ENCODE measurements around the gene STK26. TPM values are rescaled to one million over a fixed set of nuclear protein-coding genes. Genes with fewer than 3 reads are reported as not detected.
A peak's percentile ranks its signal among the peaks of the same experiment; 100 is the strongest.

Gene STK26
- total RNA-seq, 1 donor from 2014 or later = 17.9 TPM

DNA sequence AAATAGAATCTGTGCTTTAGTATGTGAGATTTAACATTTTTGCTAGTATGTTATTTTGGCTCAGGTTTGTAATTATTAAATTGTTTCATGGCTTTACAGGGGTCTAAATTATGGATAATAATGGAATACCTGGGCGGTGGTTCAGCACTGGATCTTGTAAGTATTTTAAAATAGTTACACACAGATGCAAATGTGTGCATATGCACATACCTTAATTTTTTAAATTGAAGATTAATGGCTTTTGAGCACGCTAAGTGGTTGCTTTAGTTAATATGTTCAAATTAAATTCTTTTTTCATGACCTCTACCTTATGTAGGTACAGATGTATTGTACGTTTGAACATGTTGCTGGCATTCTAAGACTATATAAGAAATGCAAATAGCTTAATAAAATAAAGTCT, 40.2 kb downstream of the STK26 start:
- TF ChIP-seq, protein P1, sequence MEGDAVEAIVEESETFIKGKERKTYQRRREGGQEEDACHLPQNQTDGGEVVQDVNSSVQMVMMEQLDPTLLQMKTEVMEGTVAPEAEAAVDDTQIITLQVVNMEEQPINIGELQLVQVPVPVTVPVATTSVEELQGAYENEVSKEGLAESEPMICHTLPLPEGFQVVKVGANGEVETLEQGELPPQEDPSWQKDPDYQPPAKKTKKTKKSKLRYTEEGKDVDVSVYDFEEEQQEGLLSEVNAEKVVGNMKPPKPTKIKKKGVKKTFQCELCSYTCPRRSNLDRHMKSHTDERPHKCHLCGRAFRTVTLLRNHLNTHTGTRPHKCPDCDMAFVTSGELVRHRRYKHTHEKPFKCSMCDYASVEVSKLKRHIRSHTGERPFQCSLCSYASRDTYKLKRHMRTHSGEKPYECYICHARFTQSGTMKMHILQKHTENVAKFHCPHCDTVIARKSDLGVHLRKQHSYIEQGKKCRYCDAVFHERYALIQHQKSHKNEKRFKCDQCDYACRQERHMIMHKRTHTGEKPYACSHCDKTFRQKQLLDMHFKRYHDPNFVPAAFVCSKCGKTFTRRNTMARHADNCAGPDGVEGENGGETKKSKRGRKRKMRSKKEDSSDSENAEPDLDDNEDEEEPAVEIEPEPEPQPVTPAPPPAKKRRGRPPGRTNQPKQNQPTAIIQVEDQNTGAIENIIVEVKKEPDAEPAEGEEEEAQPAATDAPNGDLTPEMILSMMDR (IDR thresholded peaks at IDR 0.05) = no peak

DNA sequence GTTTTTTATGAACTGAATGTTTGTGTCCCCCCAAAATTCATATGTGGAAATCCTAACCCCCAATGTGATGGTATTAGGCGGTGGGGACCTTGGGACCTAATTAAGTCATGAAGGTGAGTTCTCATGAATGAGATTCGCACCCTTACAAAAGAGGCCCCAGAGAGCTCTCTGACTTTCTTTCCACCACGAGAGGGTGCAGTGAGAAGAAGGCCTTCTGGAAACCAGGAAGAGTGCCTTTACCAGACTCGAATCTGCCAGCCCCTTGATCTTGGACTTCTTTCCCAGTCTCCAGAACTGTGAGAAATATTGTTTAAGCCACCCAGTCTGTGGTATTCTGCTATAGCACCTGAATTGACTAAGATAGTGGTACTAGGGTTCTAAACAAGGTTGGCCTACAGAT, 40.8 kb downstream of the STK26 start:
- TF ChIP-seq, protein P1 (IDR thresholded peaks at IDR 0.05) = no peak
- no peak for DNase-seq (ENCODE audit: low spot score)
- Mint-ChIP-seq H3K4me3 (ENCODE audit: unreplicated experiment) (no peak overlapping the region), H3K36me3 (ENCODE audit: low read depth) (peaks cover 2% of the 10 kb centered on the region), H3K4me1 (ENCODE audit: low read depth) (peaks cover 27% of the 10 kb centered on the region), H3K9me3 (ENCODE audit: low read depth) (no peaks in the 10 kb centered on the region), H3K27ac (ENCODE audit: unreplicated experiment) (no peak overlapping the region), H3K27me3 (ENCODE audit: low read depth) (no peaks in the 10 kb centered on the region)

More for the DNA sequence above, 40.2 kb downstream of the STK26 start:
- Mint-ChIP-seq H3K27ac (ENCODE audit: unreplicated experiment) (no peak overlapping the region), H3K36me3 (ENCODE audit: low read depth) (no peaks in the 10 kb centered on the region), H3K27me3 (ENCODE audit: low read depth) (no peaks in the 10 kb centered on the region), H3K4me3 (ENCODE audit: unreplicated experiment) (no peak overlapping the region), H3K4me1 (ENCODE audit: low read depth) (peaks cover 23% of the 10 kb centered on the region), H3K9me3 (ENCODE audit: low read depth) (no peaks in the 10 kb centered on the region)
- DNase-seq (ENCODE audit: low spot score) = no peak

DNA sequence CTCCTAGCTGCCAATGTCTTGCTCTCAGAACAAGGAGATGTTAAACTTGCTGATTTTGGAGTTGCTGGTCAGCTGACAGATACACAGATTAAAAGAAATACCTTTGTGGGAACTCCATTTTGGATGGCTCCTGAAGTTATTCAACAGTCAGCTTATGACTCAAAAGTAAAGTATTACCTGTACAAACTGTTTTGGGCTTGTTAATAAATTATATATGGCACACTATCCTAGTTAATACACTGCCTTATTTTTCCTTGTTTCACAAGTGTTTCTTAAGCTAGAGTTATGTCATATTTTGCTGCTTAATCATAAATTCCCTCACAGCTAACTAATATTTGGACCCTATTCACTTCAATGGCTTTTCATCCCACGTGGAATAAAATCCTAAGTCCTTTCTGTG, 45.3 kb downstream of the STK26 start:
- H3K9me3 Mint-ChIP-seq (ENCODE audit: low read depth) = no peaks in the 10 kb centered on the region
- H3K27me3 Mint-ChIP-seq (ENCODE audit: low read depth) = no peaks in the 10 kb centered on the region
- H3K4me3 Mint-ChIP-seq (ENCODE audit: unreplicated experiment) = no peak overlapping the region
- DNase-seq (ENCODE audit: low spot score) = no peak
- TF ChIP-seq, protein P1 (IDR thresholded peaks at IDR 0.05) = no peak
- peaks cover 2% of the 10 kb centered on the region for H3K36me3 Mint-ChIP-seq (ENCODE audit: low read depth)
- peaks cover 4% of the 10 kb centered on the region for H3K4me1 Mint-ChIP-seq (ENCODE audit: low read depth)
- H3K27ac Mint-ChIP-seq (ENCODE audit: unreplicated experiment) = no peak overlapping the region

DNA sequence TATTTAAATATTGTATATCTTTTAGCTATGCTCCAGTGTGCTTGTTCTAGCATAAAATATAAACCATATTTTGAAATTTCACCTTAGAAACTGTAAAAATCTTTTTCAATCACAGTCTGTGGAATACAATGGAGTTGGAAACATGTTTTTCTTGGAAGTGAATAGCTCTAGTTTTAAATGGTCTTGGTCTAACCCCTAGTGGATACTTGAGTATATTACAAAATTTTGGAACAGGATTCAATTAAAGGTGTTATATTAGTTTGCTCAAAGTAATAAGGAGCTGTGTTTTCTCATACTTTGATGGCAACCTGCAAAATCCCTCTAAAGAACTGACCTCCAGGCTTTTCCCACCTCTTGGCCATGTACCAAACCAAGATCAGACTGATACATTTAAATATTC, 48.2 kb downstream of the STK26 start:
- Mint-ChIP-seq H3K27me3 (ENCODE audit: low read depth) (no peaks in the 10 kb centered on the region), H3K9me3 (ENCODE audit: low read depth) (no peaks in the 10 kb centered on the region), H3K27ac (ENCODE audit: unreplicated experiment) (no peak overlapping the region), H3K36me3 (ENCODE audit: low read depth) (peaks cover 2% of the 10 kb centered on the region), H3K4me1 (ENCODE audit: low read depth) (peaks cover 4% of the 10 kb centered on the region), H3K4me3 (ENCODE audit: unreplicated experiment) (no peak overlapping the region)
- TF ChIP-seq, protein P1 (IDR thresholded peaks at IDR 0.05) = peak; percentile 83
- no peak for DNase-seq (ENCODE audit: low spot score)

DNA sequence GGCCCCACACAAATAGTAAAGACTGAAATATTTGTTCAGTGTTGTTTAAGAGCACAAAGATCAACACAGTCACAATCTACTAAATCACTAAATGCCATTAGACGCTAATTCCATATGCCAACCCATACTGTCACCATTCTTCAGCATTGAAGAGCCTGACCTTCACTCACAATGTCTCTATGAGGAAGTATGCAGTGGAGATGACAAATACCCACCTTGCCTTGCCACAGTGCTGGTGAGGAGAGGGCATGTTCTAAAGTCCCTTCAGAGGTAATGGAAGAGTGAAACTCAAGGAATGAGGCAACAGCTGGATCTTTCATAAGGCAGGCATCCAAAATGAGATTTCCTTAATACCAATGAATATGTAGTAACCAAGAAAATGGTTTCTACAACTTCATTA, 54.3 kb downstream of the STK26 start:
- no peak for DNase-seq (ENCODE audit: low spot score)
- H3K27ac Mint-ChIP-seq (ENCODE audit: unreplicated experiment) = no peak overlapping the region
- H3K9me3 Mint-ChIP-seq (ENCODE audit: low read depth) = no peaks in the 10 kb centered on the region
- TF ChIP-seq, protein P1 (IDR thresholded peaks at IDR 0.05) = no peak
- no peaks in the 10 kb centered on the region for H3K4me1 Mint-ChIP-seq (ENCODE audit: low read depth)
- H3K4me3 Mint-ChIP-seq (ENCODE audit: unreplicated experiment) = no peak overlapping the region
- H3K27me3 Mint-ChIP-seq (ENCODE audit: low read depth) = no peaks in the 10 kb centered on the region
- no peaks in the 10 kb centered on the region for H3K36me3 Mint-ChIP-seq (ENCODE audit: low read depth)
